LHCN-M2 (cell line): Measurements from ENCODE around the gene KLF1. TPM values are rescaled to one million over a fixed set of nuclear protein-coding genes. Genes with fewer than 3 reads are reported as not detected.
"Not testable (repeated sequence)": the region's sequence is repeated elsewhere in the genome, so short reads cannot be mapped to it uniquely, and the experiment has no call there.

Experiments used
- DNase-seq: peaks from one replicate; pipeline ENCODE4 v3.0.0-alpha.2; 2012; ENCODE audit warnings: low read depth
- total RNA-seq: library from RNA; depleted of rRNA; stranded (reverse); fragments of >200 nt; gene quantifications from 2 replicates; pipeline ENCODE4 v1.2.3, GENCODE V29; 2014

KLF1 gene
- total RNA-seq, 1 experiment from 2014 or later: not detected

GRCh38 chr19:12890787-12891552, 4.0 kb upstream of the KLF1 start, which contains the start of gene GCDH:
GCDH (plus strand) TSS chr19:12891160; CDS start chr19:12891305, 145 bp downstream.
- DNase-seq: peak; percentile 98

- not testable (repeated sequence) for DNase-seq
These were observed 3.3 kb upstream of the KLF1 start for GRCh38 chr19:12890299-12890786.

GRCh38 chr19:12888006-12888603, 1.1 kb upstream of the KLF1 start:
- DNase-seq: no peak

GRCh38 chr19:12886651-12886968, 391 bp downstream of the KLF1 start:
- no peak for DNase-seq

- DNase-seq: no peak
These were observed 1.0 kb downstream of the KLF1 start for GRCh38 chr19:12885749-12886650.

GRCh38 chr19:12884926-12885748, 1.9 kb downstream of the KLF1 start:
- DNase-seq: no peak

- DNase-seq: no peak
These were observed 2.4 kb downstream of the KLF1 start for GRCh38 chr19:12884627-12884925.

GRCh38 chr19:12884202-12884601, 2.8 kb downstream of the KLF1 start:
- DNase-seq: no peak

- DNase-seq: no peak
These were observed 4.4 kb downstream of the KLF1 start for GRCh38 chr19:12882589-12882988.

GRCh38 chr19:12881172-12881808, 5.7 kb downstream of the KLF1 start, which contains the start of gene DNASE2:
DNASE2 (minus strand) TSS chr19:12881449; CDS start chr19:12881375, 74 bp downstream.
- DNase-seq: peak; percentile 91

- DNase-seq: no peak
These were observed 6.3 kb downstream of the KLF1 start for GRCh38 chr19:12880551-12881171.

- DNase-seq: no peak
These were observed 11.9 kb downstream of the KLF1 start for GRCh38 chr19:12875086-12875485.

- no peak for DNase-seq
These were observed 12.9 kb downstream of the KLF1 start for GRCh38 chr19:12873891-12874745.

GRCh38 chr19:12872941-12873890, 13.8 kb downstream of the KLF1 start:
- DNase-seq: peak; percentile 39

- DNase-seq: no peak
These were observed 14.7 kb downstream of the KLF1 start for GRCh38 chr19:12872255-12872654.

GRCh38 chr19:12871681-12872080, 15.3 kb downstream of the KLF1 start:
- DNase-seq: no peak

GRCh38 chr19:12868540-12869112, 18.4 kb downstream of the KLF1 start:
- no peak for DNase-seq
